Retinal pigment epithelial cell (primary cell): ENCODE results near the gene RACGAP1.
A peak's percentile ranks its signal among the peaks of the same experiment; 100 is the strongest.

Experiments used
- DNase-seq: peaks from one replicate; pipeline ENCODE4 v3.0.0-alpha.2; 2010; ENCODE audit warnings: low read depth
- H3K4me3 ChIP-seq: 2 replicates; pipeline ENCODE4 v1.5.1; 2011; ENCODE audit warnings: mild to moderate bottlenecking, low read length, control low read depth, moderate library complexity
- CTCF ChIP-seq: conservative IDR thresholded peaks from 2 replicates; pipeline ENCODE4 v1.5.1; 2011; ENCODE audit warnings: low read depth, low read length, control low read depth, inconsistent platforms

The RACGAP1 gene

GRCh38 chr12:50060120-50060468, 34.8 kb upstream of the RACGAP1 start:
- H3K4me3 ChIP-seq, result no peak overlapping the region
- no peak for TF ChIP-seq CTCF
- DNase-seq, result no peak

- no peak for DNase-seq
- H3K4me3 ChIP-seq, result no peak overlapping the region
- TF ChIP-seq CTCF, result no peak
Measured at GRCh38 chr12:50059440-50060119, 34.3 kb upstream of the RACGAP1 start.

GRCh38 chr12:50058743-50059312, 33.5 kb upstream of the RACGAP1 start:
- H3K4me3 ChIP-seq, result no peak overlapping the region
- DNase-seq, result no peak
- TF ChIP-seq CTCF, result no peak

- TF ChIP-seq CTCF, result no peak
- DNase-seq, result no peak
- peak overlapping the region; percentile 58 for H3K4me3 ChIP-seq
Measured at GRCh38 chr12:50057896-50058670, 32.8 kb upstream of the RACGAP1 start.

GRCh38 chr12:50057000-50057841, 31.9 kb upstream of the RACGAP1 start, which contains the start of gene ASIC1:
Gene ASIC1 (plus strand): TSS chr12:50057596. CDS start chr12:50058767, 1,171 bp downstream.
- peak; percentile 17 for DNase-seq
- peak within 1 kb of the TSS; percentile 58 for H3K4me3 ChIP-seq
- no peak for TF ChIP-seq CTCF

GRCh38 chr12:50056639-50056976, 31.3 kb upstream of the RACGAP1 start:
- no peak for DNase-seq
- no peak for TF ChIP-seq CTCF
- H3K4me3 ChIP-seq, result peak overlapping the region; percentile 58
